Testis (tissue), 2 donors: ENCODE measurements around the gene RNF157.

Experiments used
- CTCF ChIP-seq, 3 experiments: fragments of 450-650 bp in 2 of 3; fragments of 200-600 bp in 1 of 3; sonication (generic) in 1 of 3; IDR thresholded peaks; one replicate each; pipeline ENCODE4 v1.5.1; 2016 to 2019; ENCODE audit warnings: antibody characterized with exemption in 3 of 3, mild to moderate bottlenecking in 2 of 3, moderate library complexity in 1 of 3
- POLR2A ChIP-seq: fragments of 450-650 bp; IDR thresholded peaks from one replicate; pipeline ENCODE4 v1.6.1; 2017; ENCODE audit warnings: antibody characterized with exemption, mild to moderate bottlenecking, moderate library complexity

GRCh38 chr17:76277300-76278267 lies 37.3 kb upstream of the RNF157 start:
- TF ChIP-seq POLR2A (no peak), CTCF (IDR thresholded peaks at IDR 0.05) (no peak)
